ENCODE data around the gene GBX2.

DNA sequence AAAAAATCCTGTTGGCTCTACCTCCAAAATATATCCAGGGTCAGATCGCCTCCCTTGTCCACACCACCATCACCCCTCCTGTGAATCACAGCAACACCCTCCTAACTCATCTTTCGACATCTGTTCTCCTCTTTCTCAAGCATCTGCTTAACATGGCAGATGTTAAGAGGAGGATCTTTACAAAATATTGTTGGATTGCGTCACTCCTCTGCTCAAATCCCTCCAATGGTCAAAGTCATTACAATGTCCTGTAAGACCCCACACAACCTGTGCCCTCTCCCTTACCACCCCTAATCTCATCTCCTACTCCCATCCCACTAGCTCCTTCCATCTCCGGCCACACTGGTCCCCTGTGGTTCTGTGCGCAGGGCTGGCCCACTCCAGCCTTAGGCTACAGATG, 36.8 kb upstream of the GBX2 start:
- TF ChIP-seq, protein P1, sequence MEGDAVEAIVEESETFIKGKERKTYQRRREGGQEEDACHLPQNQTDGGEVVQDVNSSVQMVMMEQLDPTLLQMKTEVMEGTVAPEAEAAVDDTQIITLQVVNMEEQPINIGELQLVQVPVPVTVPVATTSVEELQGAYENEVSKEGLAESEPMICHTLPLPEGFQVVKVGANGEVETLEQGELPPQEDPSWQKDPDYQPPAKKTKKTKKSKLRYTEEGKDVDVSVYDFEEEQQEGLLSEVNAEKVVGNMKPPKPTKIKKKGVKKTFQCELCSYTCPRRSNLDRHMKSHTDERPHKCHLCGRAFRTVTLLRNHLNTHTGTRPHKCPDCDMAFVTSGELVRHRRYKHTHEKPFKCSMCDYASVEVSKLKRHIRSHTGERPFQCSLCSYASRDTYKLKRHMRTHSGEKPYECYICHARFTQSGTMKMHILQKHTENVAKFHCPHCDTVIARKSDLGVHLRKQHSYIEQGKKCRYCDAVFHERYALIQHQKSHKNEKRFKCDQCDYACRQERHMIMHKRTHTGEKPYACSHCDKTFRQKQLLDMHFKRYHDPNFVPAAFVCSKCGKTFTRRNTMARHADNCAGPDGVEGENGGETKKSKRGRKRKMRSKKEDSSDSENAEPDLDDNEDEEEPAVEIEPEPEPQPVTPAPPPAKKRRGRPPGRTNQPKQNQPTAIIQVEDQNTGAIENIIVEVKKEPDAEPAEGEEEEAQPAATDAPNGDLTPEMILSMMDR (IDR thresholded peaks at IDR 0.05): no peak
- no peak for TF ChIP-seq ZFX (IDR thresholded peaks at IDR 0.05; ENCODE audit: borderline replicate concordance)

All from 22Rv1 (cell line).